Renal cortical epithelial cell (primary cell): ENCODE results near the gene CA10. TPM values are rescaled to one million over a fixed set of nuclear protein-coding genes. Genes with fewer than 3 reads are reported as not detected.

Experiments
- DNase-seq: peaks from one replicate; pipeline ENCODE4 v3.0.0-alpha.2; 2011; ENCODE audit warnings: low read depth
- total RNA-seq: library from RNA; depleted of rRNA; stranded (reverse); fragments of >200 nt; gene quantifications from 2 replicates; pipeline ENCODE4 v1.2.3, GENCODE V29; 2014

The CA10 gene
- total RNA-seq = not detected in 2 replicates

GRCh38 chr17:52158450-52159042, at the start of gene CA10:
CA10 (minus strand) TSS chr17:52158714.
- DNase-seq = no peak

DNA sequence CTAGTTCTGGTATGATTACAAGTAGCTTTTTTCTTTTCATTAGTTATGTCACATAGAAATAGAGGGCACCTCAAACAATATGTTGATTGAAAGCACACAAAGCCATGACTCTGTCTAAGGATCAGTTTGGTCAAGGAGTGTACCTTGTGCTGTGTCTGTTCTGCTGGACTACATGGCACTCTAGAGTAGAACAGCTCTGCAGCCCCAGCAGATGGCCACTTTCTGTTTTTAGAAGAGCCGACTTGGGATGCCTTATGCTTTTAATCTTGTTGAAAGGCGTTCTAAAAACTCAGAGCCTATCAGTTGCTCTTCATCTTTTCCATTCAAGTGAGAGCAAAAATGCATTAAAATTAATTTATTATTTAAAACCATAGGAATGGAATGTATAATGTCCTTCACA, 49.3 kb upstream of the CA10 start:
- no peak for DNase-seq

- no peak for DNase-seq
These were observed 44.1 kb upstream of the CA10 start for GRCh38 chr17:52202520-52203080.

GRCh38 chr17:52201767-52202519, 43.4 kb upstream of the CA10 start:
- no peak for DNase-seq

- DNase-seq = no peak
These were observed 33.0 kb upstream of the CA10 start for GRCh38 chr17:52191491-52191890.

GRCh38 chr17:52181782-52182181, 23.3 kb upstream of the CA10 start:
- DNase-seq = peak; percentile 20

DNA sequence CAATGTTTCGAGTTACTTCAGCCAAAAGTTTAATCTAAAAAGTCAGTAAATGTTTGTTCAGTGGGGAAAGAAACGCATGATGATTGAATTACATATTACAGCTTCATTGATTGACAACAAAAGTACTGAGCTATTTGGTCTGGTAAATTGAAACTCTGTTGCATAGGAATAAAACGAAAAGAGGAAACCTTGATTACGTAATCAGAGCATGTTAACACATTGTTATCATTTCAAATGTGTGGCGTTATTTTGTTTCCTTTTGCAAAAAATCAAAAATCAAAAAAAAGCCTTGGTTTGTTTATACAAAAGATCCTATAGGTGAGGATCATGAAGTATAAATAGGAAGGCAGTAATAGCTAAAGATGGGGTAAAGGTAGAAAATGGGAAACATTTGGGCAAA, 19.5 kb upstream of the CA10 start:
- no peak for DNase-seq

GRCh38 chr17:52170963-52171572, 12.6 kb upstream of the CA10 start:
- DNase-seq = peak; percentile 13

DNA sequence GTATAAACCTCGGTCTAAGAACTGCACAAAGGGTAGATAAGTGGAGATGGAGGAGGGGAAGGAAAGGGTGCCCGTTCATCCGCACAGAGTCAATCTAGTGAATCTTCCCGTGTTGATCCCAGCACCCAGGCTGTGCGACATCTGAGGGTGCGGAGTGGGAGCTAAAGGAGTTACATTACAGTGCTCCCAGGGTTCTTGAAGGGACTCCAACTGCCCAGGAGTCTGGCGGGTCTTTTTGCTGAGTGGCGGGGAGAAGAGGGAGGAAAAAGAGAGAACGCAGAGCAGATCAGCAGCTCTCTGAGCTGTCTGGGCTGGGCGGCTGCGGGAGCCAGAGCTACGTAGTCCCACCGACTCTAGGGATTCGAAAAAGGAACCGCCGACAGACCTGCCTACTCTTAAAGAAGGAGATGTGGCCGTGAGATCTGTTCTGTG, 1.6 kb upstream of the CA10 start:
- no peak for DNase-seq

DNA sequence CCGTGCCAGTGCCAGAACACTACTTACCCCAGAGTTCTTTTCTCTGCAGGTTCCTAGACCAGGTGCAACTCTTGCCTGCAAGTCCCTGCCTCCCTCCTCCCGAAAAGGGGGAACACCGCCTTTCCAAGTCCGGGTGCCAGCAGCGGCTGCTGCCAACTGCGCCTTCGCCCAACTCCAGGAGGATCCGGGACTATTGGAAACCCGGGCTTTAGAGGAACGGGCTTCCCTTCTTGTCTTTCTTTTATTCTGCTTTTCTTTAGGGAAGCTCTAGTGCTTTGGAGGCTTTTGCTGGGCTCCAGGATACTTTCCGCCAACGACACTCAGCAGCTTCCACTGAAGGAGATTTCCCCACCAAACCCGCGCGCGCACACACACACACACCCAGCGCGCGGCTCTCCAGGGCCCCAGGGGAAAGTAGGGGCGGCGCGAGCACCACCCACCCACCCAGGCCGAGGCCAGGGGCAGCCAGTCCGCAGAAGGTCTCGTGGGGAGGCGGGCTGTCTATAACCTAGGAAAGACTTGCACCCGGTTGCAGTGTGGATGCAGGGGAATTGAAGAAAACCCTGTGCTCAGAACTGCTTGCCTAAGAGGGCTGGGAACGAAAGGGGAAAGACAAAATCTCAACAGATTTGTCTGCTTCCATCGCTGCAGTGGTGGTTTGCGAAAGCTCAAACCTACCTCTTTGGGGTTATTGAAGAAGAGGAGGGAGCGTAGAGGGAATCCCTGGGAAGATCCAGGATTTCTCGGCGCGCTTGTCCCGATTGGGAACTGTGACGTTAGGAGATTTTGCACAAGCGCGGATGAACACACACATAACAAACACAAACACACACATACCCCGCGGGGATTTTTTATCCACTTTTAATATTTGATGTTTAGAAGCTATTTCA, 977 bp upstream of the CA10 start:
- no peak for DNase-seq

DNA sequence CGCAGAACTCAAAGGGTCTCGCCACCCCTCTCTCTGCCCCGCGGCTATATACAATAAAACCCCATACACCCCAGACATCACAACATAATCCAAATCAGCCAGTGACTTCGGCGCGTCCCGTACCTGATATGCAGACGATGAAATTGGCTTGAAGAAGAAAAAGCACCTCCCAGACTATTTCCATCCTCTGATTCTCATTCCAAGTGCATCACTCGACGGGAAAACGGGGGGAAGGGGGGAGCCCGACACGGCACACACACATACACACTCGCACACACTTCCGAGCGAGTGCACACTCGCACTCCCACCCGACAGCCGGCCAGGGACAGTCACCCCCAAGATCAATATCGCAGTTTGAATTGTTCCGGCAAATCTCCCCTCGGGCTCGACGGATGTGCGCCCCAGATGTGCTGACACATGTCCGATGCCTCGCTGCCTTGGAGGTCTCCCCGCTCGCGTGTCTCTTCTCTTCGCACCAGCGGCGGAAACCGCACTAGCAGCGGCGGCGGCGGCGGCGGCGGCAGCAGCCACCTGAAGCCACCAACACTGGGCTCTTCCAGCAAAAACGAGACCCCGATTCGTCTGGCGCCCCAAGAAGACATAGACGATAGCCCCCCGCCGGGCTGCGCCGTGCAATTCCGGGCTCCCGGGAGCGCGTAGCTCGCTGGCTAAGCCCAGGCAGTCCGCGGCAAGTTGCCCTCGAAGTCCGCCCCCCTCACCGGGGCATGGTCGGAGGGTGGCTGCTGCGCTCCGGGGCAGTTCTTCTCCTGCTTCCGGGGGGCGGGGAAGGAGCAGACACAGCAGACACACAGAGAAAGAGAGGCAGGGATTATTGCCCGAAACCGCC, 688 bp downstream of the CA10 start:
- no peak for DNase-seq

- no peak for DNase-seq
These were observed 1.6 kb downstream of the CA10 start for GRCh38 chr17:52156576-52157570.

DNA sequence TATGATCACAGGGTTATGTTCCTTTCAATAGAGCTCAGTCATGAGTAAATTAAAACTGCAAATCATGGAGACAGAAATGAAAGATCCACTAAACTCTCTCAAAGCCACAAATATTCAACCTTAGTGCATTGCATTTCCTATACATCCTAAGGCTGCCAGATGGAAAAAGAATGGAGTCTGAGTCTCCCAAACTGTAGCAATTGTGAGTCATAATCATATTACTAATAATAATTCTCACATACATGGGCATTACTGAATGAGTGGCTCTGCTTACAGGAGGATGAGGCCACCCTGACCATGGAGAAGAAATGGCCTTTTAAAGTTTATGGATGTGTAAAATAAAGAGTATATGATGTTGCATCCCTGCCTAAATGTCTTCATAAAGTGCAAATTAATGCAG, 3.2 kb downstream of the CA10 start:
- no peak for DNase-seq

- no peak for DNase-seq
These were observed 4.0 kb downstream of the CA10 start for GRCh38 chr17:52154466-52154865.

GRCh38 chr17:52150935-52151334, 7.6 kb downstream of the CA10 start:
- DNase-seq = no peak

DNA sequence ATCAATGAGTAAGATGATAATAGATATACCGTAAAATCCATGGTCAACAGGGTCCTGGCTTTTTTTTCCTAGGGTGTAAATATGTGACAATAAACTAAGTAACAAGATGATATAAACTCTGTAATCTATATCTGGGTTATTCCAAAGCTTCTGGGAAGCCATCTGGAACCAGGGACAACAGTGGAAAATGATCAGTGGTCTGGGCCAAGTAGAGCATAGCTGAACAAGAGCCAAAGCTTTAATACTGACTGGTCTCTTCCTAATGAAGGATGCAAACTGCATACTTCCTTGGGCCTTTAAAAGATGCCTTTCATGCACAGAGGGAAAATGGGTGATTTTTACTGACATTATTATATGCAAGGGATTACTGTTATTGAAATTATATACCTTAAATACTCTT, 8.9 kb downstream of the CA10 start:
- DNase-seq = no peak

DNA sequence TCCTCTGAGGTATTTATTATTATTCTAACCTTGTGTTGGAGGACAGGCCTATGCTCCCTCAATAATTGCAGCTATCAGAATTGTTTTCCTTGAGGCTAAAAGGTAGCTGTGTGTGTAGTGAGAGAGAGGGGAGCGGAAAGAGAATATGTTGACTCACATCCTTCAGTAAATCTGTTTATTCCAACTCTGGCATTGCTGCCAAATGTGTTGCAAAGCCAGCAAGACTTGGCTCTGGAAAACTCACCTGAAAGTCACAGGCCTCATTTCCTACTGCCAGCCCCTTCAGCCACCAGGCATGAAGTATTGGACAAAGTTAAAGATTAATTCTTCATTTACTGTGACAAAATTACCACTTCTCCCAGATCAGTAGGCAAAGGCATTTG, 9.6 kb downstream of the CA10 start:
- peak; percentile 97 for DNase-seq

- peak; percentile 68 for DNase-seq
These were observed 10.1 kb downstream of the CA10 start for GRCh38 chr17:52148288-52148968.

GRCh38 chr17:52147872-52148271, 10.6 kb downstream of the CA10 start:
- DNase-seq = peak; percentile 96
